Astrocyte of the cerebellum (primary cell): ENCODE measurements around the gene TAS2R30.
"Not testable (repeated sequence)": the region's sequence is repeated elsewhere in the genome, so short reads cannot be mapped to it uniquely, and the experiment has no call there.

Experiments used
- DNase-seq: peaks from one replicate; pipeline ENCODE4 v3.0.0-alpha.2; 2011; ENCODE audit warnings: low read depth
- H3K4me3 ChIP-seq: 2 replicates; pipeline ENCODE4 v1.5.1; 2011; ENCODE audit warnings: mild to moderate bottlenecking, low read depth, low read length, moderate library complexity
- CTCF ChIP-seq: IDR thresholded peaks from 2 replicates; pipeline ENCODE4 v1.5.1; 2012; ENCODE audit warnings: low read length, low read depth, moderate library complexity, mild to moderate bottlenecking; ENCODE audit errors: missing control alignments
- in situ Hi-C: cut with HindIII; loops from 2 replicates; pipeline ENCODE4 v1.10.0; 2017; ENCODE audit warnings: low sequenced_read_pairs

The TAS2R30 gene

GRCh38 chr12:11107719-11108118, 26.7 kb downstream of the TAS2R30 start:
- DNase-seq: no peak
- TF ChIP-seq CTCF: no peak
- in situ Hi-C loops: no loop called here
- H3K4me3 ChIP-seq: no peak overlapping the region

- TF ChIP-seq CTCF: no peak
- in situ Hi-C loops: no loop called here
- DNase-seq: no peak
- H3K4me3 ChIP-seq: no peak overlapping the region
These were observed 28.2 kb downstream of the TAS2R30 start for GRCh38 chr12:11106288-11106687.

- H3K4me3 ChIP-seq: no peak overlapping the region
- in situ Hi-C loops: no loop called here
- no peak for DNase-seq
- no peak for TF ChIP-seq CTCF
These were observed 28.9 kb downstream of the TAS2R30 start for GRCh38 chr12:11105546-11105945.

GRCh38 chr12:11094910-11095309, 39.5 kb downstream of the TAS2R30 start:
- DNase-seq, in situ Hi-C loops, H3K4me3 ChIP-seq: not testable (repeated sequence)

GRCh38 chr12:11092128-11092527, 42.3 kb downstream of the TAS2R30 start, which contains the start of gene TAS2R43:
TAS2R43 (minus strand) TSS chr12:11092313; CDS start chr12:11092229, 84 bp downstream.
- DNase-seq: no peak
- no peak for TF ChIP-seq CTCF

GRCh38 chr12:11089246-11089645, 45.2 kb downstream of the TAS2R30 start:
- TF ChIP-seq CTCF: no peak
- H3K4me3 ChIP-seq: no peak overlapping the region
- in situ Hi-C loops: no loop called here
- DNase-seq: no peak

More at GRCh38 chr12:11092128-11092527, 42.3 kb downstream of the TAS2R30 start, which contains the start of gene TAS2R43:
- no peak within 1 kb of the TSS for H3K4me3 ChIP-seq
- in situ Hi-C loops: no loop called here

GRCh38 chr12:11085419-11085818, 49.0 kb downstream of the TAS2R30 start:
- no peak for DNase-seq
- in situ Hi-C loops: no loop called here
- TF ChIP-seq CTCF: no peak
- H3K4me3 ChIP-seq: no peak overlapping the region
